ENCODE data around the gene BTBD6.

BTBD6 gene

DNA sequence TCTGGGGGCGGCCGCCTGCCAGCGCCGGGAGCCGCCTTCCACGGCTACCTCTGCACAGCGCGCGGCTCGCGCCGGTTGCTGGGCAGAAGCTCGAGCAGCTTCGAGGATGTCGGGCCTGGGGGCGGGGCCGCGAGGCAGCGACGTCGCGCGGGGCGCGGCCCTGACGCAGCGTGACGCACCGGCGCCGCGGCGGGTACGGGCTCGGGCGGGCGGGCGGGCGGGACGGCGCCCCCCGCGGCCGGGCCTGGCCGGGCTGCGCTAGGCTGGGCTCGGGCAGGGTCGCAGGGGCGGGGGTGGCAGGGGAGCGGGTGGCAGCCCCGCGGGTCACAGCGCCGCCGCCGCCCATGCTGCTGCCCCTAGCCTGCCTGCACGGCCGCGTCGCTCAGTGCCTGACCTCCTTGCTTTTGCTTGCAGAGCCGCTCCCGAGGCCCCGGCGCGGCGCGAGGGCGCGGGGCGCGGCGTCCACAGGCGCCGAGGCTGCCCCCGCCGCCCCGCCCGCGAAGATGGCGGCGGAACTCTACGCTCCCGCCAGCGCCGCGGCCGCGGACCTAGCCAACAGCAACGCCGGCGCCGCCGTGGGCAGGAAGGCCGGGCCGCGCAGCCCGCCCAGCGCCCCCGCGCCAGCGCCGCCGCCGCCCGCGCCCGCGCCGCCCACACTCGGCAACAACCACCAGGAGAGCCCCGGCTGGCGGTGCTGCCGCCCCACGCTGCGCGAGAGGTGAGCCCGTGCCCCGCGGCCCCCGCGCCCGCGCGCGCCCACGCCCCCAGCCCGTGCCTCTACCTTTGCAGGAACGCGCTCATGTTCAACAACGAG lies at the start of gene BTBD6:
BTBD6 (plus strand) TSS at position 166 of the 814 bp plus-strand sequence; CDS start at position 345, 179 bp downstream.
- DNase-seq, result peak; percentile 82

DNA sequence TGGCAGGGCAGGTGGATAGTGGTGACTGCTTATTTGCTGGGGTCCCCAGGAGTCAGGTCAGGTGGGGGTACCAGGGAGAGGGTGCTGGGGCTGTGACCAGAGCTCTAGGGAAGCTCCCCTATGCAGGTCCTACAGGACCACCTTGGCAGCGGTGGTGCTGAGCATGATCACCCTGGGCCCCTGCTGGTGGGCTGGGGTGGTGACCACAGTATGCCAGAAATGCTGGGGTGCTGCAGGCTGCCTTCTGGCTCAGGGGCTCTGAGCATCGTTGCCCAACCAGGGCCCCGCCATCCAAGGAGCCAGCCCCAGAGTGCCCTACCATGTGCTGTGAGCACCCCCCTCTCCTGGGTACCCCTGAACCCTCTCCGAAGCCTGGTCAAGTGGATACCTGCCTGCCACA lies 49.7 kb upstream of the BTBD6 start:
- no peak for DNase-seq

DNA sequence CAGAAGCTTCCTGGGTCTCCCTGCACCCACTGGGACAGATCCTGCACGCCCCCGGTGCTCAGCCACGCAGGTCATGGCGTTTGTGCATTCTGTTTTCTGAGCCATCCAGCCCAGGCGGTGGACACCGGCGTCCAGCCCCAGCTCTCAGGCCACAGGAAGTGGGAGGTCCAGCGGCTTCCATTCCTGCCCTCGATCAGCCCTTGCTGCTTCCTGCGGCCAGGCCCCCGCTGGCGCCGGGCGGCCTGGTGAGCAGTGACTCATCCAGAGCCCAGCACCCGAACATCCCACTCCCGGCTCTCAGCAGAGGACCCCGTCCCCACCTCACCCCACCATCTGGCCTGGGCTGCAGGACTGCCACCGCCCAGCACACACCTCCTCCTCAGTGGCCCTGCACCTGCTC lies 49.2 kb upstream of the BTBD6 start:
- no peak for DNase-seq

DNA sequence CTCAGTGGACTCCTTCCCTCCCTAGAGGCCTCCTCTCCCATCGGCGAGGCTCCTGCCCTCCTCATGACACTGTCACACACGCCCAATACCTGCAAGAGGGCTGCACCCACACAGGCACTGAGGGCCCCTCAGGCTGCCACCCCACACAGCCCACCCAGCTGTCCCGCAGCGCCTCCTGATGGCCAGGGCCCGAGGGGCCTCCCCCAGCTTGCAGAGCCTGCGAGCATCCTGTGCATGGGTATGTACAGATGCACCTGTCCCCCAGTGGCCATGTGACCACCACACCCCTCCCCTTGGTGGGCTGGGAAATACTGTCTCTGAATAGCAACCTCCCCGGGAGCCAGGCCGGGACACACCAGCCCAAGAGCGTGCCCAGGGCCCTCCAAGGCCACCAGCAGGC lies 48.3 kb upstream of the BTBD6 start:
- no peak for DNase-seq

DNA sequence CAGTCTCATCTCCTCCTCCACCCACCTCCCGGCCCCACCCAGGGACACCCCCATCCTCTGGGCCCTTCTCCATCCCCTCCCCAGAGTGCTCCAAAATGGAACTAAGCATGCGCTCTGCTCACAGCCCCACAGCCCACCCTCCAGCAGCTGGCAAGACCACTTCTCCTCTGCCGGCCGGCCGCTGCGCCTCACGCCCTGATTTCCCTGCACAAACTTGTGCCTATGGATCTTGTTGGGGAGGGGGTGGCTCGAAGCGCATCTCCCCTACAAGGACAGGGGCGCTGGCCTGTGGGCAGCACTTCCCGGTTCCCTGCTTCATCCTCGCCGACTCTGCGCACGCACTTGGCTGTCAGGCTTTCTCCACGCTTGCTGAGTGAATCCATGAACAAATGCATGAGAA lies 47.7 kb upstream of the BTBD6 start:
- DNase-seq, result no peak

DNA sequence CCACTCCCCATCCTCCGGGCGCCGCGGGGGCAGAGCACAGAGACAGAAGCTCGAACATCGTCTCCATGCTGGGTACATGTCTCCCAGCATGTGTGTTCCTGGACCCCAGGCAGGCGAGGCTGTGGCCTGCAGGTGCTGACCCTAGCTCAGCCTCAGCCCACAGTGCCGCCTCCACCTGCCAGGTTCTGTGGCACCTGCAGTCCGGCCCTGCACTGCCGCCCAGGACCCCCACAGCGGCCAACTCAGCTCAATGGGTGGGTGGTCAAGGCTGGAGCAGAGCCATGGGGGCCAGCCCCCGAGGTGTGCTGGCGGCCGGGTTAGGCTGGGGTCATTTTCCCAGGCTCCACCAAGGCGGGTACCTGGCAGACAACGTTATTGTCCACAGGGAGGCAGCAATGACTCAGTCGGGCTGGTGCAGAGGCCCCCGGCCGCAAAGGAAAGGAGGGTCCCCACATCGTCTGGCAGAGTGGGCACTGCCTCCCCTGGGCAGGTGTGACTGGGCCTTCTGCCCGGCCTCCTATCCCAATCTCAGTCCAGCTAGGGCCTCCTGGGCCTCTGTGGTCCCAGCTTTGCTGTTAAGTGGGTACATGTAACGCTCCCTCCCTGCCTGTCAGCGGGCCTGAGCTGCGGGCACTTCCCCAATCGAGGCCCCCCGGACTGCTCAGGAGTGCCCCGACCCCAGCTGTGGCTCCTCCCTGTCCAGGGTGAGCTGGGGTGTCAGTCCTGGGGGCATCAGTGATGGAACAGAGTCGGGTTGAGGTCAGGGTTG lies 47.0 kb upstream of the BTBD6 start:
- DNase-seq, result no peak

DNA sequence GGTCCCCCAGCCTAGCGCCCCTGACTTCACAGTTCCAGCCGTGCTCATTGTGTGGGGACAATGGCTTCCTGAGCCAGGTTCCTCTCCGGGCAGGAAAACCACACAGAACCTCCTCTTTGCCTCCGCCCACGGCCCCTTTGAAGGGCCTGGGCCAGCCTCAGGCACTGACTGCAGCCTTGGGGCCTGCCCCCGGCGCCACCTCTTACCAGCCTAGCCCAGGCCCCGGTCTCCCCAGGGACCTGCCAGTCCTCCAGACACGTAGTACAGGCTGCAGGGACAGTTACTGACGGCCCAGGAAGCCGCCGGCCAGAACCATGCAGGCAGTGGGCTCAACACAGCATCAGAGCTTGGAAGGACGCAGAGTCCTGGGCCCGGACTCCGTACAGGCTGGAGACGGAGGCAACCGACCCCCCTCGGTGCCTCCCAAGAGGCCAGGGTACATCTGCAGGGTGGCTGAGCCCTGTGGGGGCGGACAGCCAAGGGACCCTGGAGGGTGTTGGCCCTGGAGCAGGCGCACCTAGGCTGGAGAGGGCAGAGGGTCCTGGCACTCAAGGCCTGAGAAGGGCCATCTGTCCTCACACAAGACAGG lies 46.3 kb upstream of the BTBD6 start:
- no peak for DNase-seq

DNA sequence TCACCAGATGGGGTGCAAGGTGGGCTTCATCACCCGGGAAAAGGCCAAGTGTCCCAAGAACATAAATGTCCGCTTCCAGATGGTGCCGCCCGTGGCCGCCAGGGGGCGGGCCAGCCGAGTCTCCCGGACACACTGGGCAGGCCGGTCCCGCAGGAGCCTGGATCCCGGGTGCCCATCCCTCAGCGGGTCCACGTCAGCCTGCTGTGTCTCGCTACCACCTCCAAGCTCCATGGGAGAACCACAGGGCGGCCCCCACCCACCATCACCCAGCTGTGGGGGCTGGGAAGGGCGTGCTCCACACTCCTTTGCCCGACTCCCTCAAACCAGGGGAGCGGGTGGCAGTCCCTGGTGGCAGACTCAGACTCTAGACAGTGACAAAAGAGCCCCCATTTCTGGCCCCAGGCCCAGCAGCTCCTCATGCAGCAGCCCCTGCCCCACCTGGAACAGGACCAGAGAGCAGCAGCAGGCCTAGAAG lies 45.2 kb upstream of the BTBD6 start:
- peak; percentile 71 for DNase-seq

DNA sequence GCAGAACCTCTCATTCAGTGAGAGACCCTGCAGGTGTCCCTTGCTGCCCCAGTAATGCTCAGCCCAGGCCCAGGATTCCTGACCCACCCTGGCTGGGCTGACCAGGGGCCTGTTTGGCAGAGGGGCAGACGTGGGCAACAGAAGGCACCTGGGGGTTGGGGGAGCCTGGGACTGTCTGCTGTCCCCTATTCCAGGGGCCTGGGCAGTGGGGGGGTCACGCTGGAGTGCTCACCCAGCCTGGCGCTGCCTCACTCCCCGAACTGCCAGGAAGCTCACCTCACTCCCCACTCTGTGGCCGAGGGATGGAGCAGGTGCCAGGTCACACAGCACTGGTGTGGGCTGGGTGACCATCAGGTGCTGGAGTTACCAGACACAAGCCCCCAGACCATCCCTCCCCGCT lies 44.6 kb upstream of the BTBD6 start:
- no peak for DNase-seq

DNA sequence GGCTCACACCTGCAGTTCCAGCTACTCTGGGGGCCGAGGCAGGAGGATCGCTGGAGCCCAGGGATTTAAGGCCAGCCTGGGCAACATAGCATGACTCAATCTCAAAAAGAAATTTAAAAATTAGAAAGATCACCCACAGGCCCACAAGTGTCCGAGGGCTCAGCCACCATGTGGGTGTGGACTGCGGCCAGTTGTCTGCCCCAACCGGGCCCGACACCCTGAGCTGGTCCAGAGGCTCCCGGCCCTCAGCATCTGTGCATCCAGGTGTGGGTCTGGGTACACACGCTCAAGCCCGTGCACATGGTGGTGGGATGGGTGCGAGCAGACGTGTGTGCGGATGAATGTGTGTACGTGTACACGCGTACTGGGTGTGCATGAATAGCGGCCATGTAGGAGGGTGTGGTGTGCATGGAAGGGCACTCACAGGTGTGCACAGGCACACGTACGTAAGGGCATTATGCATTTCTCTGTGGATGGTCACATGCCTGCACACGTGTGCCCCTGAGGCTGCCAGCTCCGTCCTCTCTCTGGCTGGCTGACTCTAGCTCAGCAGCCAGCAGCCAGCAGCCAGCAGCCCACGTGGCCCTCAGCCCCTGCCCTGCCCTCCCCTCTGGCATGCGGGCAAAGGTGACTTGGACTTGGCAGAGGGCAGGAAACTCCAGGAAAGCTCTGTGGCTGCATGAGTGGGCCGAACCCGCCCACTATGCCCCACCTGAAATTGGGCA lies 44.0 kb upstream of the BTBD6 start:
- DNase-seq, result no peak

DNA sequence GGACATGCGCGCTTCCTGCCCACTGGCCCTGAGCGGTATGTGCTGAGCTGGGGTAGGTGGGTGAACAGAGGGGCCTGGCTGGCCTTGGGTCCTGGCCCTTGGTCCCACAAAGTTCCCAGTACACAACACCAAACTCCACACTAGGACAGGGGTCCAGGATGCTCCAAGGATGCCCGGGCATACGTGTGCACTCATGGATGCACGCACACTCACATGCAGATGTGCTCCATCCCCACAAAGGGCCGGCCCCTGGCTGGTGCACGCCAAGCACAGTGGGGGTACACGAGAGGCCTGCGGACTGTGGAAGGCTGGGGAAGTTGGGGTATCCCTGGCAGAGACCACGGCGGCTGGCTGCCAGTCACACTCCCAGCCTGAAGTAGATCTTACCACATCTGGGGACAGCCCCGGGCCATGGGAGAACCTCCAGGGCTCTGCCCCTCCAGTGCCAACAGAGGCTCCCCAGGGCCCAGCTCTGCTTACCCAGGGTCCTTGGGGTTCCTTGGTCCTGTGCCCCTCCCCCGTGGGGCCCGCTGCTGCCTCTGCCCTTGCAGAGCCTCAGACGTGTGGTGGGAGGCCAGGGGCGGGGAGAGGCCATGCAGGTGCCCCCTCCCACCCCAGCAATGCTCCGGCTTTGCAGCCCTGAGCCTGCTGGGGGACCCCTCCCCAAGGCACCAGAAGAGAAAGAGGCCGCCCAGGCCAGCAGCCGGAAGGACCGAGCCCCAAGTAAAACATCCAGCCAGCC lies 43.2 kb upstream of the BTBD6 start:
- DNase-seq, result no peak

DNA sequence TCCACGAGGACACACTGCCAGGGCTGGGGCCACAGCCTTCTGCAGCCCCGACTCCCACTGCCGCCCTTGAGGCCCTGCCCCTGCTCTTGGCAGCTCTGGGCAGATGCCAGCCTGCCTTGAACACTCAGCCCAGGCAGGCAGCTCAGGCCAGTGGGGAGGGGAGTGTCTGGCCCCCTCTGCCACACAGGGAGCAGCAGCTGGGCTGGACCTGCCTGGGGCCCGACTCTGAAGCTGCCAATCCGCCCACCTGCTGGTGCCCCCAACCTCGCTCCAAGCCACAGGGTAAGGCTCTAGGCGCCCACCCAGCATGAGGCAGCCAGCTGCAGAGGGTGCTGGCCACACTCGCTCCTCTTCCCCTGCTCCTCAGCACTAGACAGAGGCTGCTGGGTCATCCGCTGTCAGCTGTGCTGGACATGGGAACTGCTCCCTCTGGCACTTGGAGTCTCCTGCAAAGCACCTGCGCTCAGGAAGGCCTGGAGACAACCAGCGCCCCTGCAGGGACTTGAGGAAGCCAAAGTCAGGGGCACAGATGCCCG lies 42.6 kb upstream of the BTBD6 start:
- DNase-seq, result no peak

DNA sequence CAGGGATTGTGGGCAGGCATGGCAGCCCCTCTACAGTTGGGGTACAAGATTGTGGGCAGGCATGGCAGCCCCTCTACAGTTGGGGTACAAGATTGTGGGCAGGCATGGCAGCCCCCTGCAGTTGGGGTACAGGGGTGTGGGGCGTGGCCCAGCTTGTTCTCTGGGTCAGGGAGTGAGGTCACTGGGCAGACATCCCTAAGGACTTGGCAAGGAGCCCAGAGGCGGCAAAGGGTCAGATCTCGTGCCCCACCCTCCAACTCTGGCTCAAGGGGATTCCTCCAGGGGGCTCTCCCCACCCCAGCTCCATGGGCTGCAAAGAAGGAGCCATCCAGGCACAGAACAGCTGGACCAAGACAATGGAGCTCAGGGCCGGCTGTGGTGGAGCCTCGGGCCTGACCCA lies 41.5 kb upstream of the BTBD6 start:
- no peak for DNase-seq

DNA sequence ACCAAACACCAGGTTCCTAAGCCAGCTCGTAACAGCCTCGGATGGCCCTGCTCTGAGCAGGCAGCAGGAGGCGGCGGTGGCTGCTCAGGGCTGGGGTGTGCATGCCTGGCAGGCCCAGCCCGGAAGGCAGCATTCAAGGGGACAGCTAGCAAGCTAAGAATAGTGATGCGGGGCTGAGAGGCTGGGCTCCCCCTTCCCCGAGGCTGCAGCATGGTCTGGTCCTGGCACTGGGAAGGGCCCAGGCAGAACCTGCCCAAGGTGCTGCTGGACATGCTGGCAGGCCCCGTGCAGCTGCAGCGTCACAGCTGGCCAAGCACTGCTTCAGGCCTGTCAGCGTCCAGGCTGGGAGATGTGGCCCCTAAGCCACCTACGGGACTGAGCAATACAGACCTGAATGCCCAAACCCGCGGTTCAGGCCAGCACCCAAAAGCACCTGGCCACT lies 40.9 kb upstream of the BTBD6 start:
- DNase-seq, result no peak

DNA sequence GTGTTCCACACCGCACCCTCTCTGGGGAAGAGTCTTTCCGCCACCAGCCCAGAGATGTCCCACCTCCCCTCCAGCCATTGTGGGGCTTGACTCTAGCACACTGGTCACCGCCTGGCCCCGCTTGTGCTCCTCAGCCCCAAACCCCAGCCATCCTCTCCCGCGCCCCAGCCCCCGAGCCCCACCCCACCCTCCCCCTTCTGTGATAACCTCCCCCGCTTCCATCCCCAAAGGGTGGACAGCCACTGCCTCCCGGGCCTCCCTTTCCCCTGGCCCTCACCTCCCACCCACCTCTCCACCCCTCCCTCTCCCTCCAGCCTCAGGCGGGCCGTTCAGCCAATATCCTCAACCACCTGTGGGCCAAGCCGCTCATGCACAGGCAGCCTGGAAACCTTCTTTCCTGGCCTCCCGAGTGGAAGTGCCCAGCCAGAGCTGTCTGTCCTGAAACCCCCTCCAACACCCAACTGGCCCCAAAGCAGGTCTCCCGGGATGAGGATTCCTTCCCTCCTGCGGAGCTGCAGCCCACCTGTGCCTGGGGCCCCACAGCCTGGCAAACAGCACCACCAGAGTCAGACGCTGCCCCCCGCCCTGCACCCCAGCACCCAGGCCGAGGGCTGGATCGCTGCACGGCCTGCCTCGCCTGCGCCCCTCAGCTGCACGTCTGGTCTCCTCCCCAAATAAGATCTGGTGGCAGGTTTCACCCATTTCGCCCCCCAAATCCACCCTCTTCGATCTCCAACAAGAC lies 40.2 kb upstream of the BTBD6 start:
- no peak for DNase-seq

DNA sequence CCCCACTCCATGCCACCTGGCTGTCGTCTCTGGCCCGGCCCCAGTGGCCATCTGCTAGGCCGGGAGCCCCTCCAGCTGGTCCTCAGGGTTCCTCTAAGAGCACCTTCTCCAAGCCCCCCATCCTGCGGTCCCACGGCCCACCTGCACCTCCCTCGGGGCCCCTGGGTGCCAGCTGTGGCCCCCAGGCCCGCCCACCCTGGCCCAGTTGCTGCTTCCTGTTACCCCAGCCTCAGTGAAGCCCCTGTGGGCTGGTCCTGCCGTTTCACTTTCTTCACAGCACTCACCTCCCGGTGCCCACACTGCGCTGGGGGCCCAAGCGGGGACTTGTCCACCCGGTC lies 39.6 kb upstream of the BTBD6 start:
- DNase-seq, result no peak

DNA sequence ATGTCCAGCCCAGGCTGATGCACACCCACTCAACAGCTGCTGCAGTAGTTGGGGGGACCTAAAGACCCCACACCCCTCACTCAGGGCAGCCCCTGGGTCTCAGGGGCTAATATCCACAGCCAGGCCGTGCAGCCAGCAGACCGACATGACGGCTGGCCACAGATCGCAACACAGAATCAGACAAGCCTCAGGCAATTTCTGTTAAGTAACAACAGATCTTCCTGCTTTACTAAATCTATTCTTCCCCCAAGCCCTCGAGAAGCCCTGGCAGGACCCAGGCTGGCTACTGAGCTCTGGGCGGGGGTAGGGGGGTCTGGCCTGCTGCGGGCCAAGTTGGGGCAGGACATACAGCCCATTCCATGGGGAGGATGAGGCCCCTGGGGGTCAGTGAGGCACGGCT lies 39.2 kb upstream of the BTBD6 start:
- no peak for DNase-seq

DNA sequence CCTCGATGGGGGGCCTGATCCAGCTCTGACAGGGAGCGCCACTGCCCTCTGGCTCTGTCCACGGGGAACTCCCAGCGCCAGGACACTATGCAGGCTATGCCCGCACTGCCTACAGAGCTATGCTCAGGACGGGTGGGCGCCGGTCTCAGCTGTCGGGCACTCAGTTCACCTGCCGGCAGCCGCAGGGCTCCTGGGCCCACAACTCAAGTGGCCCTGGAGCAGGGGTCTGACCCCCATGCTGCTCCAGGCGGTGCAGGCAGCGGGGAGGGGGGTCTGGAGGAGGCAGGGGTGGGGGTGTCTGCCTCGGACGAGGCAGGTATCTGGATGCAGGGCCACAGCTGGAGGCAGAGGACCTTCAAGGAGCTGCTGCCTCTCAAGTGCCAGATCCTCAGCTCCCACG lies 38.7 kb upstream of the BTBD6 start:
- DNase-seq, result no peak

DNA sequence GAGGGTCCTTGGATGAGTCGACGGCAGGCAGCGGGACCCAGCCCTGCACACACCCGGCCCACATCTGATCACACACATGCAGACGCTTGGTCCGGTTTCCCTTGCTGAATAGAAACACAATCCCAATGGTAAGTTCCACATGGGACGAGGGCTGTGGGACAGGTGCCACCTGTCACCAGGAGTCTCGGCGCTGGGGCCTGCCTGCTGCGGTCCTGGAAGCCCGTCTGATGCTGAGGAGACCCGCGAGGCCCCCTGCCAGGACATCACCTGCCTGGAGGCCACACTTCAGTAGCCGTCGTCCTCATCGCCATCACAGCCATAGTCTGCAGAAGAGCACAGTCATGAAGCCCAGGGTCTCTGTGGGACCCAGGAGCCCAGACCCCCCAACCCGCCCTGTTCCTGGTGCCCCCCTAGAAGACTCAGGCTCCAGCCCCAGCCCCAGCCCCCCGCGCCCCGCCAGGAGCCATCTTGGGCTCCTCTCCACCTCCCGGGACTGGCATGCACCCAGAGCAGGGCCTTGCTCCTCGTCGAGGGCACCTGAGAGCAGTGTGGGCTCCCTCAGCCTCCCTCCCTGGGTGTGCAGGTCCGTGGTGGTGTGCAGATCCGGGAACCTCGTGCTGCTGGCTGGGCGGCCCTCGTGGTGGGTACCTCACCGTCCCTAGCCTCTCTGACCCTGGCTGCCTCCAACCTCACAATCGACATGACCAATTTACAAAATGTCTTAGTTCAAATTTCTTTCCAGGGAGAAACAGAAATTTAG lies 37.9 kb upstream of the BTBD6 start:
- DNase-seq, result no peak

DNA sequence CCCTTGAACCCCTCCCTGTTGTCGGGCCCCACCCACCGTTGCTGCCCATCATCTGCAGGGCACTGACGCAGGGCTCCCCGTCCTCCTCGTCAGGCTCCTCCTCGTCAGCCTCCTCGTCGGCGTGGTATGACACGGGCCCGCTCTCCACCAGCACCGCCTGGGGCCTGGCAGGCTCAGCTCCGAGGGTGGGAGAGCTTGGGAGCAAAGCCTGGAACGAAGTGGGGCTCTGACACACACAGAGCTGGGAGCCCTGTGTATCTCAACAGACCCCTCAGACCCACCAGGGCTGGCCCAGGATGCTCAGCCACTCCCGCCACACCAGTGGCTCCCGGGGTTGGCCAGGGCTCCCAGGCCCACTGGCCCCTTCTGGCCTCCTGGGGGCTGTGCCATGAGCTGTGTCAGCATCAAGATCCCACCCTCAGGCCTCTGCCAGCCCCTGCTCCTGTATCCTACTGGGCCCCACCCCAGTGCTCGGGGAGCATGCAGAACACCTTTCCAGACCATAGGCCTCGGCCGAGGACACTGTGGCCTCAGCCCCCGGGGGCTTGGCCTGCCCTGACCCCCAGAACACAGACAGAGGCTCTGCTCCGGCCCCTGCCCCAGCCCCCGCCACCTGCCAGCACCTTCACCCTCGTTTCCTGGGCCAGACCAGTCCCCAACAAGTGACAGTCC lies 37.1 kb upstream of the BTBD6 start:
- DNase-seq, result no peak

Measured in NCI-H2171 treated with DMSO at 0.1 percent for 48 hours (cell line).